Brain microvascular endothelial cell (primary cell): Measurements from ENCODE around the gene PPM1J.

Experiments used
- DNase-seq: peaks from one replicate; pipeline ENCODE4 v3.0.0-alpha.2; 2020
- H3K27ac ChIP-seq: fragments of 250-450 bp; sonication (Bioruptor Pico); 2 replicates; pipeline ENCODE4 v1.5.1; 2020; ENCODE audit warnings: mild to moderate bottlenecking, moderate library complexity
- H3K27me3 ChIP-seq: fragments of 250-450 bp; sonication (Bioruptor Pico); replicated peaks from 2 replicates; pipeline ENCODE4 v1.5.1; 2020; ENCODE audit warnings: mild to moderate bottlenecking
- H3K36me3 ChIP-seq: fragments of 250-450 bp; sonication (Bioruptor Pico); replicated peaks from 2 replicates; pipeline ENCODE4 v1.5.1; 2020; ENCODE audit warnings: mild to moderate bottlenecking
- H3K4me3 ChIP-seq: 2 replicates; pipeline ENCODE4 v1.5.1; 2011; ENCODE audit warnings: low read depth, mild to moderate bottlenecking, control low read depth, low read length, moderate library complexity
- CTCF ChIP-seq: IDR thresholded peaks from 2 replicates; pipeline ENCODE4 v1.5.1; 2011; ENCODE audit warnings: low read depth, mild to moderate bottlenecking, moderate library complexity, low read length, control low read depth, inconsistent platforms; ENCODE audit errors: missing control alignments
- in situ Hi-C: cut with HindIII; loops from 2 replicates; pipeline ENCODE4 v1.10.0; 2017; ENCODE audit warnings: low sequenced_read_pairs, low pct_ligation_motif_present

PPM1J gene

GRCh38 chr1:112699425-112700144 is 15.5 kb downstream of the PPM1J start:
- no peaks in the 10 kb centered on the region for H3K27me3 ChIP-seq
- peaks cover 56% of the 10 kb centered on the region for H3K36me3 ChIP-seq
- no peak overlapping the region for H3K27ac ChIP-seq
- DNase-seq: no peak
- no peak for TF ChIP-seq CTCF
- H3K4me3 ChIP-seq: no peak overlapping the region
- in situ Hi-C loops: no loop called here

- peaks cover 51% of the 10 kb centered on the region for H3K36me3 ChIP-seq
- H3K4me3 ChIP-seq: no peak overlapping the region
- in situ Hi-C loops: no loop called here
- H3K27me3 ChIP-seq: no peaks in the 10 kb centered on the region
- no peak for DNase-seq
- TF ChIP-seq CTCF: no peak
- H3K27ac ChIP-seq: no peak overlapping the region
Observed at GRCh38 chr1:112698366-112699310, 16.5 kb downstream of the PPM1J start.

- Histone ChIP-seq H3K27me3 (no peaks in the 10 kb centered on the region), H3K36me3 (peaks cover 46% of the 10 kb centered on the region), H3K27ac (no peak overlapping the region), H3K4me3 (no peak overlapping the region)
- no peak for TF ChIP-seq CTCF
- no peak for DNase-seq
- in situ Hi-C loops: no loop called here
Observed at GRCh38 chr1:112697781-112698201, 17.3 kb downstream of the PPM1J start.

GRCh38 chr1:112696578-112697314 is 18.4 kb downstream of the PPM1J start:
- TF ChIP-seq CTCF: no peak
- no peak for DNase-seq
- Histone ChIP-seq H3K4me3 (no peak overlapping the region), H3K36me3 (peaks cover 39% of the 10 kb centered on the region), H3K27me3 (no peaks in the 10 kb centered on the region), H3K27ac (no peak overlapping the region)
- in situ Hi-C loops: no loop called here

GRCh38 chr1:112695276-112695675 is 19.9 kb downstream of the PPM1J start:
- H3K36me3 ChIP-seq: peaks cover 35% of the 10 kb centered on the region
- H3K27ac ChIP-seq: no peak overlapping the region
- no peak for TF ChIP-seq CTCF
- H3K27me3 ChIP-seq: no peaks in the 10 kb centered on the region
- in situ Hi-C loops: no loop called here
- no peak overlapping the region for H3K4me3 ChIP-seq
- DNase-seq: no peak
